Neural progenitor cell (in vitro differentiated cells): ENCODE data around the gene NDUFA6. TPM values are rescaled to one million over a fixed set of nuclear protein-coding genes. Genes with fewer than 3 reads are reported as not detected.

ENCODE experiments used
- DNase-seq: peaks from one replicate; pipeline ENCODE4 v3.0.0-alpha.2; 2016; ENCODE audit warnings: low spot score
- H2AFZ ChIP-seq: fragments of 200-600 bp; sonication (generic); replicated peaks from 2 replicates; pipeline ENCODE4 v1.6.1; 2016; ENCODE audit warnings: antibody characterized with exemption
- H3F3A ChIP-seq: fragments of 200-600 bp; sonication (generic); 2 replicates; pipeline ENCODE4 v1.6.1; 2016; ENCODE audit warnings: antibody characterized with exemption, low read depth
- H3K27ac ChIP-seq: fragments of 200-600 bp; sonication (generic); 2 replicates; pipeline ENCODE4 v1.5.1; 2016; ENCODE audit warnings: mild to moderate bottlenecking
- H3K27me3 ChIP-seq: fragments of 200-600 bp; sonication (generic); 2 replicates; pipeline ENCODE4 v1.6.1; 2016; ENCODE audit warnings: mild to moderate bottlenecking, moderate library complexity
- H3K36me3 ChIP-seq: fragments of 200-600 bp; sonication (generic); 2 replicates; pipeline ENCODE4 v1.5.1; 2016
- H3K4me1 ChIP-seq: fragments of 200-600 bp; sonication (generic); 2 replicates; pipeline ENCODE4 v1.6.1; 2016; ENCODE audit warnings: mixed run types
- H3K4me2 ChIP-seq: fragments of 200-600 bp; sonication (generic); 2 replicates; pipeline ENCODE4 v1.6.1; 2016
- H3K4me3 ChIP-seq: fragments of 200-600 bp; sonication (generic); 2 replicates; pipeline ENCODE4 v1.5.1; 2016
- H3K79me2 ChIP-seq: fragments of 200-600 bp; sonication (generic); 2 replicates; pipeline ENCODE4 v1.6.1; 2016; ENCODE audit warnings: low read depth
- H3K9ac ChIP-seq: fragments of 200-600 bp; sonication (generic); 2 replicates; pipeline ENCODE4 v1.6.1; 2016
- H3K9me3 ChIP-seq: fragments of 200-600 bp; sonication (generic); 2 replicates; pipeline ENCODE4 v1.5.1; 2016; ENCODE audit warnings: low read depth
- H4K20me1 ChIP-seq: fragments of 200-600 bp; sonication (generic); 2 replicates; pipeline ENCODE4 v1.6.1; 2016; ENCODE audit warnings: low read depth
- H3K27ac Mint-ChIP-seq: 3 replicates; pipeline ENCODE4 v1.8.0; 2021; ENCODE audit warnings: mixed read lengths
- H3K27me3 Mint-ChIP-seq: 2 replicates; pipeline ENCODE4 v1.8.0; 2022; ENCODE audit warnings: low read depth, mild to moderate bottlenecking, inconsistent platforms, moderate library complexity, mixed read lengths; ENCODE audit not compliant: insufficient read depth
- H3K36me3 Mint-ChIP-seq: 3 replicates; pipeline ENCODE4 v1.8.0; 2021; ENCODE audit warnings: mixed read lengths
- H3K4me1 Mint-ChIP-seq: 3 replicates; pipeline ENCODE4 v1.8.0; 2021; ENCODE audit warnings: mixed read lengths
- H3K4me3 Mint-ChIP-seq: 3 replicates; pipeline ENCODE4 v1.8.0; 2021; ENCODE audit warnings: mild to moderate bottlenecking, moderate library complexity, mixed read lengths
- H3K9me3 Mint-ChIP-seq: 3 replicates; pipeline ENCODE4 v1.8.0; 2020; ENCODE audit warnings: mixed read lengths
- EZH2 ChIP-seq: fragments of 200-600 bp; sonication (generic); IDR thresholded peaks from 2 replicates; pipeline ENCODE4 v1.6.1; 2017; ENCODE audit warnings: antibody characterized with exemption, mild to moderate bottlenecking, moderate library complexity
- EZH2phosphoT487 ChIP-seq: fragments of 200-600 bp; sonication (generic); IDR thresholded peaks from 2 replicates; pipeline ENCODE4 v1.6.1; 2017; ENCODE audit warnings: antibody characterized with exemption
- total RNA-seq: library from RNA; depleted of rRNA; stranded (reverse); fragments of >200 nt; gene quantifications from 2 replicates; pipeline ENCODE4 v1.2.3, GENCODE V29; 2015; ENCODE audit warnings: low replicate concordance
- TF ChIP-seq, protein P1 (sequence below): fragments of 200-600 bp; sonication (generic); IDR thresholded peaks from 2 replicates; pipeline ENCODE4 v1.5.1; 2017; ENCODE audit warnings: antibody characterized with exemption, mild to moderate bottlenecking

NDUFA6 gene
- total RNA-seq, 1 donor from 2014 or later, result 132 TPM

DNA sequence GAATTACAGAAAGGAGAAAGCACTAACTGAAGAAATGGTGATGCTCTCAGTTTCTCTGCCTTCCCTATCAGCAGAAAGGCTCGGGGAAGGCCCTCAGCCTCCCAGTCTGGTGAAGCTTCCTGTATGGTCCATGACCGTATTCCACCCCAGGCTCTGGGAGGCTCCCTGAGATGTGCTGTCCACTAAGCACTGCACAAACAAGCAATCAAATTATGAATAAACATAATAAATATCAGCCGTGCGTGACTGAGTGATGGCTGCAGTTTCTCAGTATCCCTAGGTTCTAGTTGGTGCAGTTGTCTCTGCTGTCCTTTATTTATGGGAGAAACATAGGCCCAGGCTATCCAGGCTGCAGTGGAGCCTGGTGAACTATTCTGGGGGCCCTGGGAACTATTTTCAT is 7.5 kb downstream of the NDUFA6 start:
- peaks cover 2% of the 10 kb centered on the region for H3K9me3 Mint-ChIP-seq

DNA sequence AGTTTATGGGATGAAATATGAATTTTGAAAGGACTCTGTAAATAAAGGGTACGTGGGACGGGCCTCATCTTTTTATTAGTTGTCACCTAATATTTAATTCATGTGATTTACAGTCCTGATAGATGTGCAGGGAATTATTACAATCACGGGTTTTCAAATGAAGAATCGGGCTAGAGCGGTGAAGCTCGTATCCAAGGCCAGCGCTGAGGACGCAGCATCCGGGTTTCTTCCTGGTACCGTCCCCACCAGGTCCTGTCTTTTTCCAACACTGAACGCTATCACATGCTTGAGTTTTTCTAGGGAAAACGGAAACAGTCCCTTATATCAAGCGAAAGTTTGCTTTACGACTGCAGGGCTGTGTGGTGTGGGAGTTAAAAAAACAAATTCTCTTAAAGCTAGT is 10.3 kb downstream of the NDUFA6 start:
- no peaks in the 10 kb centered on the region for H3K4me1 ChIP-seq
- H3K36me3 ChIP-seq, result no peaks in the 10 kb centered on the region
- H3K4me3 ChIP-seq, result peak overlapping the region; percentile 60
- H2AFZ ChIP-seq, result peak overlapping the region; percentile 2
- Mint-ChIP-seq H3K9me3 (no peaks in the 10 kb centered on the region), H3K36me3 (peaks cover 19% of the 10 kb centered on the region), H3K27ac (no peak overlapping the region), H3K4me3 (peak overlapping the region; percentile 92), H3K4me1 (peaks cover 16% of the 10 kb centered on the region), H3K27me3 (peaks cover 10% of the 10 kb centered on the region)
- H3K9ac ChIP-seq, result no peak overlapping the region
- H3F3A ChIP-seq, result peaks cover 8% of the 10 kb centered on the region
- DNase-seq, result peak; percentile 45
- H3K27me3 ChIP-seq, result no peaks in the 10 kb centered on the region
- H3K27ac ChIP-seq, result no peak overlapping the region
- H3K79me2 ChIP-seq, result peaks cover 15% of the 10 kb centered on the region
- peak overlapping the region; percentile 76 for H3K4me2 ChIP-seq
- no peak for TF ChIP-seq EZH2
- no peak for TF ChIP-seq EZH2phosphoT487
- TF ChIP-seq, protein P1, sequence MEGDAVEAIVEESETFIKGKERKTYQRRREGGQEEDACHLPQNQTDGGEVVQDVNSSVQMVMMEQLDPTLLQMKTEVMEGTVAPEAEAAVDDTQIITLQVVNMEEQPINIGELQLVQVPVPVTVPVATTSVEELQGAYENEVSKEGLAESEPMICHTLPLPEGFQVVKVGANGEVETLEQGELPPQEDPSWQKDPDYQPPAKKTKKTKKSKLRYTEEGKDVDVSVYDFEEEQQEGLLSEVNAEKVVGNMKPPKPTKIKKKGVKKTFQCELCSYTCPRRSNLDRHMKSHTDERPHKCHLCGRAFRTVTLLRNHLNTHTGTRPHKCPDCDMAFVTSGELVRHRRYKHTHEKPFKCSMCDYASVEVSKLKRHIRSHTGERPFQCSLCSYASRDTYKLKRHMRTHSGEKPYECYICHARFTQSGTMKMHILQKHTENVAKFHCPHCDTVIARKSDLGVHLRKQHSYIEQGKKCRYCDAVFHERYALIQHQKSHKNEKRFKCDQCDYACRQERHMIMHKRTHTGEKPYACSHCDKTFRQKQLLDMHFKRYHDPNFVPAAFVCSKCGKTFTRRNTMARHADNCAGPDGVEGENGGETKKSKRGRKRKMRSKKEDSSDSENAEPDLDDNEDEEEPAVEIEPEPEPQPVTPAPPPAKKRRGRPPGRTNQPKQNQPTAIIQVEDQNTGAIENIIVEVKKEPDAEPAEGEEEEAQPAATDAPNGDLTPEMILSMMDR, result no peak
- no peaks in the 10 kb centered on the region for H3K9me3 ChIP-seq
- no peaks in the 10 kb centered on the region for H4K20me1 ChIP-seq

More for the DNA sequence above, 7.5 kb downstream of the NDUFA6 start:
- DNase-seq, result no peak
- TF ChIP-seq, protein P1, result no peak
- TF ChIP-seq EZH2phosphoT487, result no peak
- TF ChIP-seq EZH2, result no peak
- no peak overlapping the region for H3K27ac Mint-ChIP-seq
- no peak overlapping the region for H3K9ac ChIP-seq
- H3K4me1 Mint-ChIP-seq, result peaks cover 16% of the 10 kb centered on the region
- H4K20me1 ChIP-seq, result peaks cover 5% of the 10 kb centered on the region
- no peak overlapping the region for H3K4me3 ChIP-seq
- H3F3A ChIP-seq, result peaks cover 16% of the 10 kb centered on the region
- no peaks in the 10 kb centered on the region for H3K9me3 ChIP-seq
- no peak overlapping the region for H3K27ac ChIP-seq
- H3K36me3 Mint-ChIP-seq, result peaks cover 40% of the 10 kb centered on the region
- H3K4me2 ChIP-seq, result no peak overlapping the region
- H3K27me3 ChIP-seq, result no peaks in the 10 kb centered on the region
- no peaks in the 10 kb centered on the region for H3K36me3 ChIP-seq
- H2AFZ ChIP-seq, result no peak overlapping the region
- no peak overlapping the region for H3K4me3 Mint-ChIP-seq
- peaks cover 8% of the 10 kb centered on the region for H3K27me3 Mint-ChIP-seq
- no peaks in the 10 kb centered on the region for H3K4me1 ChIP-seq
- peaks cover 33% of the 10 kb centered on the region for H3K79me2 ChIP-seq

DNA sequence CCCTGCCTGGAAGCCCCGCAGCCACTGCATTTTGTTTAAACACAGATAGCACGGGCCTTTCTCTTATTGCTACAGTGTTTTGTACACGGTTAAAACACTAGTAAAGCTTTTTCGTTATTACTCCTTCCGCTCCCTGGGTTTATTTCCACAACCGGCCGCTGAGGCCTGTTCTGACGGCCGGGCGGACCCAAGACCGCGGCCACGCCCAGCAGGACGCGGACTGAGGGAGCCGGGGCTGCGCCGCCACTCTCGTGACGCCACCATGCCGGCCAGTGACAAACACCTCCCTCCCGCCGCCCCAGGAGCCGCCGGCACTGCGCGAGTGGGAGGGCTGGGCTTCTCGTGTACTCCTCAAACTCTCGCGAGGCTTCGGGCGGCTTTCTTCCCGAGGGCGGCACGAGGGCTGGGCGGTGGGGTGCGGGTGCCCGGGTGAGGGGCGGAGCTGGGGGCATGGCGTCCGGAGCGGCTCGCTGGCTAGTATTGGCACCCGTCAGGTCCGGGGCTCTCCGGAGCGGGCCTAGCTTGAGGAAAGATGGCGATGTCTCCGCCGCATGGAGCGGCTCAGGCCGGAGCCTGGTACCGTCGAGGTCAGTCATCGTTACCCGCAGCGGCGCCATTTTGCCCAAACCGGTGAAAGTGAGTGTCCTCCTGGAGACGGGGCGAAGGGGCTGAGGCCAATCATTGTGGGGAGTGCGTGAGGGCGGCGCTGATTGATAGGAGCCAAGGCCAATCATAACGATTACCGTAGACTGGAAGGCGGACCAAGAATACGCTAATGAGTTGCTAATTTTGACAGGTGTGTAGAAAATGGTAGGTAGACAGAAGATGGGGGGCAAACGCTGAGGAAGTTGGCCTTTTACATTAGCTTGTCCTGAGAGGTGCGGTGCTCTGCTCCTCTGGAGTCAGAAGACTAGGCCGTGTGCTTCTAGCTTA is 11.0 kb downstream of the NDUFA6 start, which contains the start of gene SMDT1:
Gene SMDT1 (plus strand): TSS at position 382 of the 933 bp plus-strand sequence. CDS start 69 bp downstream, at position 451.
- Histone ChIP-seq H3K4me3 (peak within 1 kb of the TSS; percentile 60), H3K4me1 (no peaks in the 10 kb centered on the region), H3K9me3 (no peaks in the 10 kb centered on the region), H3K27ac (peak within 1 kb of the TSS; percentile 44), H3F3A (peaks cover 6% of the 10 kb centered on the region), H3K36me3 (no peaks in the 10 kb centered on the region), H4K20me1 (no peaks in the 10 kb centered on the region), H3K9ac (no peak within 1 kb of the TSS), H3K79me2 (peaks cover 15% of the 10 kb centered on the region), H3K27me3 (peaks cover under 1% of the 10 kb centered on the region), H3K4me2 (peak within 1 kb of the TSS; percentile 76), H2AFZ (peak within 1 kb of the TSS; percentile 2)
- H3K36me3 Mint-ChIP-seq, result peaks cover 16% of the 10 kb centered on the region
- H3K9me3 Mint-ChIP-seq, result peaks cover 3% of the 10 kb centered on the region
- peak within 1 kb of the TSS; percentile 93 for H3K27ac Mint-ChIP-seq
- TF ChIP-seq EZH2phosphoT487, result no peak
- TF ChIP-seq, protein P1, result no peak
- no peak for TF ChIP-seq EZH2
- peaks cover 14% of the 10 kb centered on the region for H3K27me3 Mint-ChIP-seq
- H3K4me1 Mint-ChIP-seq, result peaks cover 18% of the 10 kb centered on the region
- peak within 1 kb of the TSS; percentile 92 for H3K4me3 Mint-ChIP-seq
- DNase-seq, result peak; percentile 98
